OCI-LY7 (cell line): ENCODE measurements around the gene RBM14. TPM values are rescaled to one million over a fixed set of nuclear protein-coding genes. Genes with fewer than 3 reads are reported as not detected.

Source experiments
- BruUV-seq: library from RNA; stranded (reverse); fragments of 400-500 nt; replicated peaks from 2 replicates; lab custom pipeline; 2021; lab: Mats Ljungman, UMichigan
- CTCF ChIA-PET: fragments of 300-600 bp; sonication (Branson Sonifier 250); formaldehyde crosslinking; loops from one replicate; lab custom pipeline; 2022; ENCODE audit warnings: antibody characterized with exemption; ENCODE audit not compliant: unreplicated experiment; lab: Charles Lee
- POLR2A ChIA-PET: fragments of 300-600 bp; sonication (Branson Sonifier 250); formaldehyde crosslinking; loops from one replicate; lab custom pipeline; 2022; ENCODE audit warnings: antibody characterized with exemption; lab: Charles Lee
- DNase-seq: peaks from one replicate; pipeline ENCODE4 v3.0.0-alpha.2; 2015; ENCODE audit warnings: low spot score
- H2AFZ ChIP-seq: fragments of 200-600 bp; sonication (generic), shearing (Covaris generic); 2 replicates; pipeline ENCODE4 v1.6.1; 2014; ENCODE audit warnings: mild to moderate bottlenecking, antibody characterized with exemption, low read length, moderate library complexity
- H3K27ac ChIP-seq: fragments of 200-600 bp; sonication (generic); 2 replicates; pipeline ENCODE4 v1.5.1; 2014; ENCODE audit warnings: mixed run types, low read depth, mild to moderate bottlenecking, moderate library complexity, low read length, inconsistent platforms; ENCODE audit not compliant: poor library complexity, severe bottlenecking
- H3K36me3 ChIP-seq: fragments of 200-600 bp; sonication (generic); 2 replicates; pipeline ENCODE4 v1.6.1; 2014; ENCODE audit warnings: mild to moderate bottlenecking, antibody characterized with exemption, low read length, moderate library complexity, mixed read lengths; ENCODE audit not compliant: insufficient read depth
- H3K4me1 ChIP-seq: fragments of 200-600 bp; sonication (generic); 2 replicates; pipeline ENCODE4 v1.5.1; 2014; ENCODE audit warnings: mild to moderate bottlenecking, low read length; ENCODE audit not compliant: insufficient read depth, poor library complexity, severe bottlenecking
- H3K4me2 ChIP-seq: fragments of 200-600 bp; sonication (generic); 2 replicates; pipeline ENCODE4 v1.6.1; 2014; ENCODE audit warnings: mild to moderate bottlenecking, low read length
- H3K4me3 ChIP-seq: fragments of 200-600 bp; sonication (generic); 2 replicates; pipeline ENCODE4 v1.5.1; 2014; ENCODE audit warnings: mild to moderate bottlenecking, low read depth, low read length; ENCODE audit not compliant: poor library complexity, severe bottlenecking
- H3K79me2 ChIP-seq: fragments of 200-600 bp; sonication (generic); 2 replicates; pipeline ENCODE4 v1.6.1; 2016; ENCODE audit warnings: low read depth, mild to moderate bottlenecking, low read length, moderate library complexity, mixed read lengths; ENCODE audit not compliant: insufficient read depth
- H3K9me2 ChIP-seq: fragments of 200-600 bp; sonication (generic); 2 replicates; pipeline ENCODE4 v1.6.1; 2016; ENCODE audit warnings: mild to moderate bottlenecking, low read length, mixed read lengths; ENCODE audit not compliant: insufficient read depth
- H3K9me3 ChIP-seq: fragments of 200-600 bp; sonication (generic); 2 replicates; pipeline ENCODE4 v1.6.1; 2014; ENCODE audit warnings: mild to moderate bottlenecking, mixed run types, low read length, mixed read lengths
- H4K20me1 ChIP-seq: fragments of 200-600 bp; sonication (generic); 2 replicates; pipeline ENCODE4 v1.6.1; 2014; ENCODE audit warnings: mild to moderate bottlenecking, antibody characterized with exemption, low read length, moderate library complexity, mixed read lengths; ENCODE audit not compliant: insufficient read depth
- EZH2phosphoT487 ChIP-seq: fragments of 200-600 bp; sonication (generic); IDR thresholded peaks from 2 replicates; pipeline ENCODE4 v1.6.1; 2018; ENCODE audit warnings: low read depth, borderline replicate concordance, mild to moderate bottlenecking, mixed run types, antibody characterized with exemption, low read length, moderate library complexity, mixed read lengths
- intact Hi-C: fragments of 100-400 bp; cut with micrococcal nuclease; formaldehyde crosslinking; loops from one replicate; pipeline ENCODE4 v1.10.0; 2022; ENCODE audit not compliant: unreplicated experiment
- total RNA-seq, 2 experiments: library from RNA; depleted of rRNA in 1 of 2; stranded (reverse); fragments of >200 nt in 1 of 2; shearing (Covaris generic) in 1 of 2; gene quantifications; 2 replicates each; pipeline ENCODE4 v1.2.3, GENCODE V29; 2014 to 2022
- TF ChIP-seq, protein P1 (sequence below): fragments of 200-600 bp; sonication (generic); conservative IDR thresholded peaks from 2 replicates; pipeline ENCODE4 v1.5.1; 2014; ENCODE audit warnings: mild to moderate bottlenecking, antibody characterized with exemption, low read length, moderate library complexity, mixed read lengths

The RBM14 gene
- total RNA-seq, 2 experiments from 2014 or later: 94.6 to 243 TPM

DNA sequence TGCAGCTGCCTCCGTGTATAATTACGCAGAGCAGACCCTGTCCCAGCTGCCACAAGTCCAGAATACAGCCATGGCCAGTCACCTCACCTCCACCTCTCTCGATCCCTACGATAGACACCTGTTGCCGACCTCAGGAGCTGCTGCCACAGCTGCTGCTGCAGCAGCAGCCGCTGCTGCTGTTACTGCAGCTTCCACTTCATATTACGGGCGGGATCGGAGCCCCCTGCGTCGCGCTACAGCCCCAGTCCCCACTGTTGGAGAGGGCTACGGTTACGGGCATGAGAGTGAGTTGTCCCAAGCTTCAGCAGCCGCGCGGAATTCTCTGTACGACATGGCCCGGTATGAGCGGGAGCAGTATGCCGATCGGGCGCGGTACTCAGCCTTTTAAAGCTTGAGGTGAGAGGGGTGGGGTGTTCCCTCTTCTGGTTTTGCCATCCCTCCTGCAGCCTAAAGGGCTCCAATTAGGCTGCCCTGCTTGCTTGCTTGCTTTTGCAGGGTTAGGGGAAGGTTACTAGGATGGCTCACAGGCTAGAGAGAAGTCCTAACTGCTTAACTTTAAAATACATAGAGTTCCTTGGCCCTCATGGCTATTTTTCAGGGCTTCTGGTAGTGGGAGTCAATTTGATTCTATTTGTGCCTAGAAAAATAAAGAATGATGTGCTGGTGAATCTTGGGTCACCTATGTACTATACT is 27.5 kb downstream of the RBM14 start:
- Histone ChIP-seq H3K27ac (no peak overlapping the region), H3K4me1 (peaks cover 42% of the 10 kb centered on the region), H3K4me3 (no peak overlapping the region), H3K9me3 (no peaks in the 10 kb centered on the region), H3K4me2 (peak overlapping the region; percentile 20; the same call in 1 of the 2 replicates), H3K36me3 (peaks cover 100% of the 10 kb centered on the region), H2AFZ (no peak overlapping the region), H4K20me1 (peaks cover 60% of the 10 kb centered on the region), H3K79me2 (peaks cover 100% of the 10 kb centered on the region), H3K9me2 (no peaks in the 10 kb centered on the region)
- CTCF ChIA-PET: interaction anchor here (0.8 kb wide), 1 partner anchor 35 kb away, joined by 4 read pairs; no protein-coding TSS in a partner anchor
- no peak for TF ChIP-seq EZH2phosphoT487
- TF ChIP-seq, protein P1, sequence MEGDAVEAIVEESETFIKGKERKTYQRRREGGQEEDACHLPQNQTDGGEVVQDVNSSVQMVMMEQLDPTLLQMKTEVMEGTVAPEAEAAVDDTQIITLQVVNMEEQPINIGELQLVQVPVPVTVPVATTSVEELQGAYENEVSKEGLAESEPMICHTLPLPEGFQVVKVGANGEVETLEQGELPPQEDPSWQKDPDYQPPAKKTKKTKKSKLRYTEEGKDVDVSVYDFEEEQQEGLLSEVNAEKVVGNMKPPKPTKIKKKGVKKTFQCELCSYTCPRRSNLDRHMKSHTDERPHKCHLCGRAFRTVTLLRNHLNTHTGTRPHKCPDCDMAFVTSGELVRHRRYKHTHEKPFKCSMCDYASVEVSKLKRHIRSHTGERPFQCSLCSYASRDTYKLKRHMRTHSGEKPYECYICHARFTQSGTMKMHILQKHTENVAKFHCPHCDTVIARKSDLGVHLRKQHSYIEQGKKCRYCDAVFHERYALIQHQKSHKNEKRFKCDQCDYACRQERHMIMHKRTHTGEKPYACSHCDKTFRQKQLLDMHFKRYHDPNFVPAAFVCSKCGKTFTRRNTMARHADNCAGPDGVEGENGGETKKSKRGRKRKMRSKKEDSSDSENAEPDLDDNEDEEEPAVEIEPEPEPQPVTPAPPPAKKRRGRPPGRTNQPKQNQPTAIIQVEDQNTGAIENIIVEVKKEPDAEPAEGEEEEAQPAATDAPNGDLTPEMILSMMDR: no peak
- no TSS peak for BruUV-seq
- no peak for DNase-seq
- POLR2A ChIA-PET: interaction anchor here (0.6 to 1.1 kb wide), 4 partner anchors 16 to 49 kb away, joined by 3 to 4 read pairs (median 3); partner anchors contain the start of gene RBM4B
- intact Hi-C loops: no loop called here

DNA sequence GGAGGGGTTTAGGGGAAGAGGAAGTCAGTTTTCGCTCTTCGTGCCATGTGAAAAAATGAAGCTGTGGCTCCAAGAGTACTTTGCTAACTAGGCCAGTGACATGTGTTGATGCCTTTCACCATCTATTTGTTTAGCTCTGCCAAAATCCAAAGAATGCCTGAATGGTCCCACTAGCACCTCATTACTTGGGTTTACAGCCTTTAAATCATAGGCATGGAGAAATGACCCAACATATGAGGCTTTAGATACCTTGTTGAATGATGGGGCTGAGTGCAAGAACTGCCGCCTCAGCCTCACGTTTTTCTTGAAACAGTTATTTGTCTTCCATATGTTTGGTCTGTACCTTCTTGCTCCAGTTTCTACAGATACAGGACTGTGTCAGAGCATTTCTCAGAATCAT is 30.4 kb downstream of the RBM14 start:
- intact Hi-C loops: no loop called here
- no peak for DNase-seq
- Histone ChIP-seq H3K9me3 (no peaks in the 10 kb centered on the region), H3K9me2 (no peaks in the 10 kb centered on the region), H3K4me3 (no peak overlapping the region), H4K20me1 (peaks cover 35% of the 10 kb centered on the region), H3K4me1 (peaks cover 17% of the 10 kb centered on the region), H3K27ac (no peak overlapping the region), H3K79me2 (peaks cover 94% of the 10 kb centered on the region), H3K4me2 (no peak overlapping the region), H2AFZ (no peak overlapping the region), H3K36me3 (peaks cover 100% of the 10 kb centered on the region)
- BruUV-seq: TSS peak; percentile 18
- no peak for TF ChIP-seq EZH2phosphoT487
- TF ChIP-seq, protein P1: no peak
- ChIA-PET CTCF (no interaction called here), POLR2A (interaction anchor here (0.9 to 1.3 kb wide), 3 partner anchors 9 to 30 kb away, joined by 3 to 4 read pairs (median 3); partner anchors contain the start of genes RBM14 and RBM4)

DNA sequence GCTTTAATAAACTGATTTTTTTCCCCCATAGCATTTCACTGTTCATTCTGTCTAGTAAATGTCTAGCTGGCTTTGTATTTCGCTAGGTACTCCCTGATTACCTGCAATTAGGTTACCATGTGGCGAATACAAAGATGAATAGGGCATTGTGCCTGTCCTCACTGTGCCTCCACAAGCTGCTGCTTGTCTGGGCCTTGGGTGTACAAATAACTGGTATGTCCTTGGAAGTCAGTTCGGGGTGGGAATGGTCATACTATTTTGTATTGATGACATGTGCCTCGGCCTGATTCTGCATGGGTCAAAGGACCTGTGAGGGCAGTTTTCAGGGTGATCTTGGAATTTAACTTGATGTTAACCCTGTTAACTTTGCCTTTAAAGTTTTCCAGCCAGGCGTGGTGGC is 33.5 kb downstream of the RBM14 start:
- Histone ChIP-seq H3K36me3 (peaks cover 99% of the 10 kb centered on the region), H3K9me2 (no peaks in the 10 kb centered on the region), H3K4me2 (no peak overlapping the region), H2AFZ (no peak overlapping the region), H3K27ac (no peak overlapping the region), H3K4me1 (no peaks in the 10 kb centered on the region), H3K9me3 (no peaks in the 10 kb centered on the region), H3K79me2 (peaks cover 68% of the 10 kb centered on the region), H4K20me1 (peaks cover 10% of the 10 kb centered on the region; the same call in 1 of the 2 replicates), H3K4me3 (no peak overlapping the region)
- ChIA-PET CTCF (no interaction called here), POLR2A (interaction anchor here (2.2 kb wide), 1 partner anchor 10 kb away, joined by 10 read pairs; the partner anchor contains the start of gene RBM4)
- no TSS peak for BruUV-seq
- intact Hi-C loops: no loop called here
- DNase-seq: no peak
- TF ChIP-seq, protein P1: no peak
- TF ChIP-seq EZH2phosphoT487: no peak
